CD14-positive monocyte (primary cell): ENCODE measurements around the gene GLTP. TPM values are rescaled to one million over a fixed set of nuclear protein-coding genes. Genes with fewer than 3 reads are reported as not detected.

Source experiments
- DNase-seq, 3 donors: peaks; one replicate each; pipeline ENCODE4 v3.0.0-alpha.2; 2011 to 2022
- H2AFZ ChIP-seq: 2 replicates; pipeline ENCODE4 v1.6.0; 2012; ENCODE audit warnings: mild to moderate bottlenecking, low read depth, low read length, inconsistent platforms; ENCODE audit not compliant: insufficient read depth, poor library complexity, severe bottlenecking
- H3K27ac ChIP-seq, 2 donors: 1 replicate in 1 of 2; 2 replicates in 1 of 2; pipeline ENCODE4 v1.5.1; 2012 to 2013; ENCODE audit warnings: low read length in 2 of 2, control low read depth in 1 of 2, inconsistent platforms in 1 of 2, low read depth in 1 of 2, mild to moderate bottlenecking in 1 of 2
- H3K27me3 ChIP-seq, 2 donors: one replicate each; pipeline versions ENCODE4 v1.6.0 to v1.6.1; 2011 to 2013; ENCODE audit warnings: low read length in 2 of 2; ENCODE audit not compliant: control insufficient read depth in 2 of 2, insufficient read depth in 2 of 2
- H3K36me3 ChIP-seq, 2 donors: replicated peaks in 1 of 2; 1 replicate in 1 of 2; 2 replicates in 1 of 2; pipeline versions ENCODE4 v1.5.1 to v1.6.1; 2012 to 2013; ENCODE audit warnings: low read length in 2 of 2, control low read depth in 1 of 2, inconsistent platforms in 1 of 2, mild to moderate bottlenecking in 1 of 2; ENCODE audit not compliant: insufficient read depth in 2 of 2, control insufficient read depth in 1 of 2
- H3K4me1 ChIP-seq, 2 donors: 1 replicate in 1 of 2; 2 replicates in 1 of 2; pipeline versions ENCODE4 v1.5.1 to v1.6.1; 2012 to 2013; ENCODE audit warnings: low read length in 2 of 2, control low read depth in 1 of 2, inconsistent platforms in 1 of 2, mild to moderate bottlenecking in 1 of 2, moderate library complexity in 1 of 2; ENCODE audit not compliant: insufficient read depth in 2 of 2, control insufficient read depth in 1 of 2
- H3K4me2 ChIP-seq: replicated peaks from 2 replicates; pipeline ENCODE3; 2012; ENCODE audit warnings: low read length, moderate library complexity, mild to moderate bottlenecking; ENCODE audit not compliant: poor library complexity, severe bottlenecking; ENCODE audit errors: extremely low read depth
- H3K4me3 ChIP-seq, 3 experiments: fragments of 200-600 bp in 1 of 3; sonication (generic) in 1 of 3; replicated peaks in 1 of 3; 1 replicate in 2 of 3; 2 replicates in 1 of 3; pipeline ENCODE4 v1.5.1; 2011 to 2013; ENCODE audit warnings: low read length in 3 of 3, mild to moderate bottlenecking in 3 of 3, control low read depth in 2 of 3, low read depth in 2 of 3, inconsistent platforms in 1 of 3, moderate library complexity in 1 of 3
- H3K79me2 ChIP-seq: 2 replicates; pipeline ENCODE4 v1.6.0; 2012; ENCODE audit warnings: mild to moderate bottlenecking, control low read depth, inconsistent platforms, low read length, moderate library complexity; ENCODE audit not compliant: insufficient read depth
- H3K9ac ChIP-seq: 2 replicates; pipeline ENCODE4 v1.6.0; 2017; ENCODE audit warnings: low read length, mild to moderate bottlenecking; ENCODE audit not compliant: insufficient read depth, poor library complexity, severe bottlenecking
- H3K9me3 ChIP-seq, 2 donors: replicated peaks in 1 of 2; 1 replicate in 1 of 2; 2 replicates in 1 of 2; pipeline versions ENCODE4 v1.5.1 to v1.6.1; 2012 to 2013; ENCODE audit warnings: low read length in 2 of 2, control low read depth in 1 of 2; ENCODE audit not compliant: control insufficient read depth in 1 of 2, insufficient read depth in 1 of 2
- H4K20me1 ChIP-seq: 2 replicates; pipeline ENCODE4 v1.6.0; 2012; ENCODE audit warnings: mild to moderate bottlenecking, low read length, control low read depth, moderate library complexity; ENCODE audit not compliant: insufficient read depth
- H3K27ac Mint-ChIP-seq, 7 donors: one replicate each; pipeline ENCODE4 v1.8.0; 2020; ENCODE audit warnings: mild to moderate bottlenecking in 7 of 7, mixed read lengths in 7 of 7, moderate library complexity in 6 of 7, inconsistent platforms in 2 of 7
- H3K27me3 Mint-ChIP-seq, 3 donors: one replicate each; pipeline ENCODE4 v1.8.0; 2021 to 2022; ENCODE audit warnings: low read depth in 3 of 3, mild to moderate bottlenecking in 3 of 3, mixed read lengths in 3 of 3, moderate library complexity in 3 of 3, inconsistent platforms in 1 of 3
- H3K36me3 Mint-ChIP-seq, 2 donors: one replicate each; pipeline ENCODE4 v1.8.0; 2020; ENCODE audit warnings: mixed read lengths in 2 of 2, inconsistent platforms in 1 of 2, mild to moderate bottlenecking in 1 of 2
- H3K4me1 Mint-ChIP-seq: one replicate; pipeline ENCODE4 v1.8.0; 2020; ENCODE audit warnings: mild to moderate bottlenecking, mixed read lengths
- H3K4me3 Mint-ChIP-seq, 2 donors: one replicate each; pipeline ENCODE4 v1.8.0; 2020; ENCODE audit warnings: mild to moderate bottlenecking in 2 of 2, mixed read lengths in 2 of 2, moderate library complexity in 1 of 2
- H3K9me3 Mint-ChIP-seq, 7 donors: one replicate each; pipeline ENCODE4 v1.8.0; 2020 to 2022; ENCODE audit warnings: mixed read lengths in 7 of 7, mild to moderate bottlenecking in 6 of 7, moderate library complexity in 6 of 7, inconsistent platforms in 2 of 7
- WGBS: methylation state at CpG from one replicate; pipeline ENCODE4 v1.1.5; 2013; ENCODE audit warnings: missing lambda C conversion rate; ENCODE audit not compliant: insufficient coverage; 5-methylcytosine and 5-hydroxymethylcytosine counted together
- intact Hi-C, 2 donors: fragments of 100-400 bp; cut with micrococcal nuclease; formaldehyde crosslinking; loops; one replicate each; pipeline versions ENCODE4 v1.15.0 to v1.15.1; 2023
- polyA plus RNA-seq, 3 donors: library from polyadenylated mRNA; depleted of rRNA in 1 of 3; unstranded in 2 of 3; stranded (reverse) in 1 of 3; fragments of 300-500 nt in 2 of 3; fragments of >200 nt in 1 of 3; fragmentation: Illumina TruSeq in 2 of 3; gene quantifications; 1 replicate in 2 of 3; 2 replicates in 1 of 3; pipeline ENCODE4 v1.2.3, GENCODE V29; 2012 to 2021
- TF ChIP-seq, protein P1 (sequence below): fragments of 200-600 bp; IDR thresholded peaks from one replicate; pipeline ENCODE4 v1.8.0; 2022; ENCODE audit warnings: antibody characterized with exemption, mild to moderate bottlenecking

GLTP gene
- polyA plus RNA-seq, 3 donors: 46.2 to 65.9 (median 51.7) TPM

DNA sequence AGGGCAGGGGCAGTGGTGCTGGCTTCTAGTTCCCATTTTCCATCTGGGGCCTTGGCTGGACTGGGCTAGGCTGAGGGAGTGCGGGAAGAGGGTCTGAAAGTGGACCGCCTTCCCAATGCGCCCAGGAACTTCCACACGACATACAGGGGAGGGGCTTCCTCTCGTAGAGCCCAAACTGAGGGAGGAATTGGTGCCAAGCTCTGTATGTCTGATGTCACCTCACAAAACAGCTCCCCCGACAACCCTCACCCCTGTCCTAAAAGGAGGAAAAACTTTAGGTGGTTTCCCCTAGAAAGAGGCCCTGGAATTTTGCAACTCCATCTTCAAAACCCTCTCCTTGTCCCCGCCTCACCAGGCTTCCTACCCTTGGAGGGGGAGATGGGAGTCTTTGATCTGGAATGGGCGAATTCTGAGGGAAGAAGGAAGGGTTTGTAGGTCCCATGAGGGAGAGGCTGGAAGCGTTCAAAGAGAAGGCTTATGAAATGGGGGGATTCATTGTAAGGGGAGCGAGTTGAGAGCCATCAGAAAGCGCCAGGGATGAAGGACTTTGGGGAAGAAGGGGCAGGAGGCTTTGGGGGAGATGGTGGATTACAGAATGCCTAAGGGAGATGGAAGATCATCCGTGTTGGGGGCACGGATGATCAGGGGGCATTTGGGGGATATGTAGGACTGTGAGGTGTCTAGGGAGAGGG lies 844 bp downstream of the GLTP start:
- intact Hi-C loops: loop anchor here (2.0 to 10.0 kb wide), 4 partner anchors 32 to 165 kb away; partner anchors contain the start of gene FAM222A (in 1 of the 2)
- peak in 2 of 3 donors; percentile 36 to 61 for DNase-seq

DNA sequence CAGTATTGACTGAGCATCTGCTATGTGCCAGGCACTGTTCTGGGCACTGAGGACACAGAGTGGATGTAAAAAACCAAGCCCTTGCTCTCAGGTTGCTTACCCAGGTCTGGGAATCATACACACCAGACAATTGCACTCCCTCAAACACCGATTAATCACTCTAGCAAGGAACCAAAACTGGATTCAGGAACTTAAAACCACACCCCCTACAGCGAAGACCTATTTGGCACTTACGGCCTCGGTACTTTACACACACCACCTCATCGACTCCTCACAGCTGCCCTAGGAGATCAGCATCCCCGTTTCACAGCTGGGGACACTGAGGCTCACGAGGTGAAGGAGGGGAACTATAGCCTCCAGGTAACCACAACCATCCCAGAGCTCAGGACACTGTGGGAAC lies 1.6 kb downstream of the GLTP start:
- intact Hi-C loops: loop anchor here in 1 of 2 donors (10.0 kb wide), 1 partner anchor 164 kb away; the partner anchor contains the start of gene FAM222A
- Mint-ChIP-seq H3K4me1 (peaks cover 73% of the 10 kb centered on the region), H3K27ac (peak overlapping the region; percentile 87 to 98 (median 93)), H3K27me3 (peaks cover 0 to 4% (median 2%) of the 10 kb centered on the region in 3 donors), H3K36me3 (peaks cover 18 to 44% of the 10 kb centered on the region in 2 donors), H3K4me3 (peak overlapping the region; percentile 94 to 97), H3K9me3 (no peaks in the 10 kb centered on the region)
- DNase-seq: peak; percentile 40 to 80 (median 70)
- 0% methylated on average over 2 of the region's 7 CpGs for WGBS
- Histone ChIP-seq H3K4me1 (peaks cover 50 to 62% of the 10 kb centered on the region in 2 donors), H3K4me2 (peak overlapping the region; percentile 100), H3K79me2 (peaks cover 64% of the 10 kb centered on the region), H3K9me3 (no peaks in the 10 kb centered on the region), H4K20me1 (peaks cover 50% of the 10 kb centered on the region), H2AFZ (peak overlapping the region; percentile 83), H3K27me3 (no peaks in the 10 kb centered on the region), H3K36me3 (peaks cover 4 to 6% of the 10 kb centered on the region in 2 donors), H3K4me3 (peak overlapping the region; percentile 96 to 98 (median 97)), H3K27ac (peak overlapping the region; percentile 72 to 92), H3K9ac (peak overlapping the region; percentile 89)
- TF ChIP-seq, protein P1, sequence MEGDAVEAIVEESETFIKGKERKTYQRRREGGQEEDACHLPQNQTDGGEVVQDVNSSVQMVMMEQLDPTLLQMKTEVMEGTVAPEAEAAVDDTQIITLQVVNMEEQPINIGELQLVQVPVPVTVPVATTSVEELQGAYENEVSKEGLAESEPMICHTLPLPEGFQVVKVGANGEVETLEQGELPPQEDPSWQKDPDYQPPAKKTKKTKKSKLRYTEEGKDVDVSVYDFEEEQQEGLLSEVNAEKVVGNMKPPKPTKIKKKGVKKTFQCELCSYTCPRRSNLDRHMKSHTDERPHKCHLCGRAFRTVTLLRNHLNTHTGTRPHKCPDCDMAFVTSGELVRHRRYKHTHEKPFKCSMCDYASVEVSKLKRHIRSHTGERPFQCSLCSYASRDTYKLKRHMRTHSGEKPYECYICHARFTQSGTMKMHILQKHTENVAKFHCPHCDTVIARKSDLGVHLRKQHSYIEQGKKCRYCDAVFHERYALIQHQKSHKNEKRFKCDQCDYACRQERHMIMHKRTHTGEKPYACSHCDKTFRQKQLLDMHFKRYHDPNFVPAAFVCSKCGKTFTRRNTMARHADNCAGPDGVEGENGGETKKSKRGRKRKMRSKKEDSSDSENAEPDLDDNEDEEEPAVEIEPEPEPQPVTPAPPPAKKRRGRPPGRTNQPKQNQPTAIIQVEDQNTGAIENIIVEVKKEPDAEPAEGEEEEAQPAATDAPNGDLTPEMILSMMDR: no peak

More for the DNA sequence above, 844 bp downstream of the GLTP start:
- Mint-ChIP-seq H3K36me3 (peaks cover 16 to 36% of the 10 kb centered on the region in 2 donors), H3K9me3 (no peaks in the 10 kb centered on the region), H3K4me3 (peak overlapping the region; percentile 94 to 97), H3K27me3 (peaks cover 0 to 4% (median 2%) of the 10 kb centered on the region in 3 donors), H3K4me1 (peaks cover 70% of the 10 kb centered on the region), H3K27ac (peak overlapping the region; percentile 87 to 98 (median 93))
- Histone ChIP-seq H3K9ac (peak overlapping the region; percentile 89), H3K79me2 (peaks cover 56% of the 10 kb centered on the region), H2AFZ (peak overlapping the region; percentile 83), H3K4me1 (peaks cover 48 to 64% of the 10 kb centered on the region in 2 donors), H3K27ac (peak overlapping the region; percentile 72 to 92), H3K36me3 (no peaks in the 10 kb centered on the region), H3K4me3 (peak overlapping the region; percentile 96 to 98 (median 97)), H3K9me3 (no peaks in the 10 kb centered on the region), H4K20me1 (peaks cover 43% of the 10 kb centered on the region), H3K27me3 (no peaks in the 10 kb centered on the region), H3K4me2 (peak overlapping the region; percentile 100)
- 3% methylated on average over 6 of the region's 13 CpGs for WGBS
- TF ChIP-seq, protein P1: no peak
